Fibroblast of the aortic adventitia (primary cell): Measurements from ENCODE around the gene GAB2. TPM values are rescaled to one million over a fixed set of nuclear protein-coding genes. Genes with fewer than 3 reads are reported as not detected.

Source experiments
- DNase-seq: peaks from one replicate; pipeline ENCODE4 v3.0.0-alpha.2; 2010; ENCODE audit warnings: low read depth
- H3K4me3 ChIP-seq: 2 replicates; pipeline ENCODE4 v1.5.1; 2011; ENCODE audit warnings: low read depth, mild to moderate bottlenecking, control low read depth, low read length, moderate library complexity
- CTCF ChIP-seq: IDR thresholded peaks from 2 replicates; pipeline ENCODE4 v1.5.1; 2011; ENCODE audit warnings: mild to moderate bottlenecking, low read length, control low read depth, inconsistent platforms; ENCODE audit not compliant: insufficient read depth
- total RNA-seq: library from RNA; depleted of rRNA; stranded (reverse); fragments of >200 nt; gene quantifications from 2 replicates; pipeline ENCODE4 v1.2.3, GENCODE V29; 2012; ENCODE audit warnings: low replicate concordance

Gene GAB2
- total RNA-seq, 1 donor, result 16.4 TPM

GRCh38 chr11:78403781-78404180, 13.8 kb downstream of the GAB2 start:
- no peak for DNase-seq
- TF ChIP-seq CTCF, result no peak
- no peak overlapping the region for H3K4me3 ChIP-seq

GRCh38 chr11:78402847-78403246, 14.8 kb downstream of the GAB2 start:
- H3K4me3 ChIP-seq, result no peak overlapping the region
- no peak for TF ChIP-seq CTCF
- DNase-seq, result no peak

- no peak overlapping the region for H3K4me3 ChIP-seq
- no peak for DNase-seq
- TF ChIP-seq CTCF, result no peak
Measured at GRCh38 chr11:78400702-78401101, 16.9 kb downstream of the GAB2 start.

- TF ChIP-seq CTCF, result no peak
- no peak overlapping the region for H3K4me3 ChIP-seq
- no peak for DNase-seq
Measured at GRCh38 chr11:78400116-78400515, 17.5 kb downstream of the GAB2 start.

- no peak overlapping the region for H3K4me3 ChIP-seq
- DNase-seq, result no peak
- TF ChIP-seq CTCF, result no peak
Measured at GRCh38 chr11:78399136-78399535, 18.5 kb downstream of the GAB2 start.

GRCh38 chr11:78398715-78399114, 18.9 kb downstream of the GAB2 start:
- no peak for TF ChIP-seq CTCF
- no peak overlapping the region for H3K4me3 ChIP-seq
- no peak for DNase-seq

GRCh38 chr11:78397398-78397797, 20.2 kb downstream of the GAB2 start:
- TF ChIP-seq CTCF, result no peak
- DNase-seq, result no peak

More at GRCh38 chr11:78397398-78397797, 20.2 kb downstream of the GAB2 start:
- H3K4me3 ChIP-seq, result no peak overlapping the region
